Right atrium auricular region (tissue), 2 donors: ENCODE measurements around the gene CECR2. TPM values are rescaled to one million over a fixed set of nuclear protein-coding genes. Genes with fewer than 3 reads are reported as not detected.
A peak's percentile ranks its signal among the peaks of the same experiment; 100 is the strongest.

ENCODE experiments used
- DNase-seq: peaks from one replicate; pipeline ENCODE4 v3.0.0-alpha.2; 2019; ENCODE audit warnings: low spot score
- H3K27ac ChIP-seq, 2 donors: fragments of 200-600 bp; sonication (generic); 1 replicate in 1 of 2; 2 replicates in 1 of 2; pipeline ENCODE4 v1.5.1; 2016 to 2019
- H3K27me3 ChIP-seq, 2 donors: fragments of 200-600 bp; sonication (generic); one replicate each; pipeline versions ENCODE4 v1.5.1 to v1.6.0; 2017 to 2019
- H3K36me3 ChIP-seq: fragments of 200-600 bp; sonication (generic); one replicate; pipeline ENCODE4 v1.5.1; 2016
- H3K4me1 ChIP-seq, 2 donors: fragments of 200-600 bp; sonication (generic); one replicate each; pipeline versions ENCODE4 v1.5.1 to v1.6.0; 2017 to 2019
- H3K4me3 ChIP-seq, 2 donors: fragments of 200-600 bp; sonication (generic); 1 replicate in 1 of 2; 2 replicates in 1 of 2; pipeline ENCODE4 v1.5.1; 2017 to 2019; ENCODE audit warnings: mild to moderate bottlenecking in 1 of 2, moderate library complexity in 1 of 2
- H3K9me3 ChIP-seq, 2 donors: fragments of 200-600 bp; sonication (generic); one replicate each; pipeline ENCODE4 v1.5.1; 2019
- CTCF ChIP-seq, 2 donors: fragments of 200-600 bp; sonication (generic); IDR thresholded peaks; one replicate each; pipeline ENCODE4 v1.5.1; 2019; ENCODE audit warnings: antibody characterized with exemption in 2 of 2
- total RNA-seq, 2 donors: library from RNA; depleted of rRNA; stranded (reverse); fragments of >200 nt; gene quantifications; one replicate each; pipeline ENCODE4 v1.1.0, GENCODE V29; 2016

CECR2 gene
- total RNA-seq, 2 donors from 2014 or later, result 4.0 to 4.8 TPM

GRCh38 chr22:17368144-17368543 lies 1.1 kb upstream of the CECR2 start:
- peaks cover 0 to 12% of the 10 kb centered on the region in 2 donors for H3K4me1 ChIP-seq
- no peak for DNase-seq
- H3K27ac ChIP-seq, result peak overlapping the region; percentile 85 to 87

DNA sequence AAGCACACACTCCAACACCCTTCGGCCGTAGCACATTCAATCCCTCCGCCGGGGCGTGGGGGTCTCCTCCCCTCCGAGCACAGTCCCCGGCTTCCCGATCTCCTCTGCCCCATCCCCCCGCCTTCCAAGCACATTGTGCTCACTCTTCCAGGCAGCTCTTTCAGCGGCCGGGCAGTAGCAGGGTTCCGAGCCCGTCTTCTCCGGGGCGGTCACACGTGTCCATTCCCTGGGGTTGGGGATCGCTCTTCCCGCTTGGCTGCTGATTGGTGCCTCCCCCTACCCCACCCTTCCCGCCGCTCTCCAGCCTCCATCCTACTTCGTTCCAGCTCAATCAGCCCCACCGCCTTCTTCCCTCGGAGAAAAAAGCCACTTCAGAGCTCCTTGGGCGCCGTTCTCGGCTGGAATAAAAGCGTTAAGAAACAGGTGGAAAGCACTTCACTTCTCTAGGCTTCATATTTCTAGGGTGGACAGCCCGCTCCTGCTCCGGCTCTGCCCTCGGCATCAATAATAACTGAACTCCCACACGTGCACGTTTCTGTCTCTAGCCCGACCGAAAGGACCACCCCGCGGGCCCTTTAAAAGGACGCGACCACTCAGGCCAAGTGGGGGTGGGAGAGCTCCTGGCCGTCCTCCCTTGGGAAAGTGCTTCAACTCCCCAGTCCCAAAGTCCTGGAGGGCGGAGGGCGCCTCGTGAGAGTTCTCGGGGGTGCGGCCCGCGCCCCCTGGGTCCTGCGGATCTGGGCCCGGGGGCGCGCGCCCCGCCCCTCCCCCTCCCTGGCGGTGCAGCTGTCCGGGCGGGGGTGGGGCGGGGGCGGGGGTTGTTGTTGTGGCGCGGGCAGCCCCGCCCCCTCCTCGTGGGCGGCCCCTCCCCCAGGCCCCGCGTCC lies 464 bp upstream of the CECR2 start:
- peak; percentile 61 for DNase-seq
- Histone ChIP-seq H3K27me3 (no peaks in the 10 kb centered on the region), H3K9me3 (no peaks in the 10 kb centered on the region), H3K4me1 (peaks cover 0 to 12% of the 10 kb centered on the region in 2 donors), H3K36me3 (no peaks in the 10 kb centered on the region), H3K4me3 (peak overlapping the region; percentile 77 to 83), H3K27ac (peak overlapping the region; percentile 85 to 87)
- TF ChIP-seq CTCF (IDR thresholded peaks at IDR 0.05), result no peak

More at GRCh38 chr22:17368144-17368543, 1.1 kb upstream of the CECR2 start:
- Histone ChIP-seq H3K36me3 (no peaks in the 10 kb centered on the region), H3K27me3 (no peaks in the 10 kb centered on the region), H3K9me3 (no peaks in the 10 kb centered on the region), H3K4me3 (peak overlapping the region; percentile 77 to 83)
- TF ChIP-seq CTCF (IDR thresholded peaks at IDR 0.05), result no peak

DNA sequence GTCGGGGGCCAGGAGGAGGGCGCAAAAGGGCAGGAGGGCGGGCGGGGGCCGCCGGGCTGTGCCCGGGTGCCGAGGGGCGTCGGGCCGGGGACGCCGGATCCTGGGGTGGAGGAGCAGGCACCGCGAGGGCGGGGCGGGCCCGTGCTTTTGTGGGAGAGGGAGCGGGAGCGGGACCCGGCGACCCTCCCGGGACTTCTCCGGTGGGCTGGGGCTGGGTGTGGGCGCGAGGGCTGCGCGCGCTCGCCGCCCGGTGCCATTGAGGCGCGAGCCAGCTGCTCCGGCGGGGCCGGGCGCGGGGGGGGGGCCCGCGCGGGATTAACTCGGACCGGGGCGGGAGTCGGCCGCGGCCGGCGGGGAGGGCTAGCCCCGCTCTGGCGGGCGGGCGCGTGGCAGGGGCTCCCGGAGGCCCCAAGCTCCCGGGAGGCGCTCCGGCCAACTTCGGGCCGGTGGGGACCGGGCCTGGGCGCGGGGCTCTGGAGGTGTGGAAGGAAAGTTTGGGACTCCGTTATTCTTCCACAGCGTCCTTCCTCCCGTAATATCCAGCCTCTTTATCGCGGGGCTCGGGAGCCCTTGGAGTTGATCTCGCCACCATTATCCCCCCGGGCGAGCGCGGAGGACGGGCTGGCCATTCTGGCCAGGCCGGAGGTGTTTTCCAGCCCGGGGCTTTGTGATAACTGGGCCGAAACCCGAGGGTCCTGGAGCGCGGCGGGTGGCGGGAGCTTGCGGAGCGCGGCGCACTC lies 936 bp downstream of the CECR2 start:
- no peak for DNase-seq
- H3K27me3 ChIP-seq, result no peaks in the 10 kb centered on the region
- peak overlapping the region; percentile 77 to 83 for H3K4me3 ChIP-seq
- peak overlapping the region; percentile 86 to 87 for H3K27ac ChIP-seq
- H3K9me3 ChIP-seq, result no peaks in the 10 kb centered on the region
- no peaks in the 10 kb centered on the region for H3K36me3 ChIP-seq
- no peak for TF ChIP-seq CTCF (IDR thresholded peaks at IDR 0.05)
- peaks cover 0 to 12% of the 10 kb centered on the region in 2 donors for H3K4me1 ChIP-seq

DNA sequence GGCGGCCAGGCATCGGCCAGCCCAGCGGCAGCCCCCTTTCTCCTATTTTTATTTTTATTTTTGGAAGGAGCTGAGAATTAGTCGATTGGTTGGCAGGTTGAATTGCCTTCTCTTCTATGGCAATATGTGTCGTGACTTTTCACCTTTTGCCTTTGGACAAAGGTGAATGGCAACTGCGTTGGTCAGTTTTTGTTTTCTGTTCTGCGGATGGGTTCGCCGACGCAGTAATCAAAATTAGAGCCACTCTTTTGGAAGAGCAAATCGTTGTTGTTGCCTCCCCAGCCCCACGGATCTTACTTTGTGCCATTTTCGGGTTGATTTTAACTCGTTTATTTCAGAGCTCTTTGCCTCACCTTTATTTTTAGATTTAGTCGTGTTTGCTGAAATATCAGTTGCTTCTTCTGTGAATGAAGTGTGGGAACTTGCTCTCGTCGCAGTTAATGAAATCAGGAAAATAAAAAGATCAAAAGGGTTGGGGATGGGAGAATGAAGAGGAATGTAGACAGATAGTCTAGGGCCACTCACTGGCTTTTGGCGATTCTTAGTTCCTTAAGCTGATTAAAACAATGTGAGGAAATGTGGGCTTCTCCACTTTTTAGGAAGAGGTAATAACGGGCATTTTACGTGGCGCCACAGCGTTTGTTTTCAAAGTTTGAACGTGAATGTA lies 1.6 kb downstream of the CECR2 start:
- TF ChIP-seq CTCF (IDR thresholded peaks at IDR 0.05), result no peak
- H3K36me3 ChIP-seq, result no peaks in the 10 kb centered on the region
- peak overlapping the region; percentile 86 to 87 for H3K27ac ChIP-seq
- peaks cover 0 to 18% of the 10 kb centered on the region in 2 donors for H3K4me1 ChIP-seq
- no peaks in the 10 kb centered on the region for H3K9me3 ChIP-seq
- H3K27me3 ChIP-seq, result no peaks in the 10 kb centered on the region
- no peak for DNase-seq
- H3K4me3 ChIP-seq, result peak overlapping the region; percentile 77 to 83

- Histone ChIP-seq H3K4me3 (peak overlapping the region; percentile 77 to 83), H3K27ac (peak overlapping the region; percentile 86 to 87), H3K36me3 (no peaks in the 10 kb centered on the region), H3K27me3 (no peaks in the 10 kb centered on the region), H3K9me3 (no peaks in the 10 kb centered on the region), H3K4me1 (peaks cover 0 to 23% of the 10 kb centered on the region in 2 donors)
- no peak for DNase-seq
- TF ChIP-seq CTCF (IDR thresholded peaks at IDR 0.05), result no peak
Measured at GRCh38 chr22:17371448-17371847, 2.2 kb downstream of the CECR2 start.
